Measurements from ENCODE around the gene CDCA8.

CDCA8 gene

DNA sequence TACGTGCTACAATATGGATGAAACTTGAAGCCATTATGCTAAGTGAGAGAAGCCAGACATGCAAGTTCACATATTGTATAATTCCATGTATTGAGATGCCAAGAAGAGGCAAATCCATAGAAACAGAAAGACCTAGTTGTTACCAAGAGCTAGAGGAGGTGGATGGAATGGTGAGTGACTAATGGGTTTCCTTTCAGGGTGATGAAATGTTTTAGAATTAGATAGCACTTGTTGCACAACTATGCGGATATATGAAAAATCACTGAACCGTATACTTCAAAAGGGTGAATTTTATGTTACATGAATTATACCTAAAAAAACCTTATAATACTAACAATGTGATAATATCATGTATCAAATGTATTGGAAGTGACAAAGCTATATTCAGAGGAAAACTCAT, 54.5 kb downstream of the CDCA8 start:
- no peaks in the 10 kb centered on the region for H3K4me1 ChIP-seq
- H3K9me3 ChIP-seq, result no peaks in the 10 kb centered on the region
- DNase-seq (ENCODE audit: low spot score in 2 of 2), result no peak
- peaks cover 16% of the 10 kb centered on the region for H3K27me3 ChIP-seq (ENCODE audit: low read depth)
- in situ Hi-C loops (cut with MboI; ENCODE audit: low sequenced_read_pairs), result no loop called here
- no peak overlapping the region for H3K4me3 ChIP-seq
- no peaks in the 10 kb centered on the region for H3K36me3 ChIP-seq (replicated peaks)

DNA sequence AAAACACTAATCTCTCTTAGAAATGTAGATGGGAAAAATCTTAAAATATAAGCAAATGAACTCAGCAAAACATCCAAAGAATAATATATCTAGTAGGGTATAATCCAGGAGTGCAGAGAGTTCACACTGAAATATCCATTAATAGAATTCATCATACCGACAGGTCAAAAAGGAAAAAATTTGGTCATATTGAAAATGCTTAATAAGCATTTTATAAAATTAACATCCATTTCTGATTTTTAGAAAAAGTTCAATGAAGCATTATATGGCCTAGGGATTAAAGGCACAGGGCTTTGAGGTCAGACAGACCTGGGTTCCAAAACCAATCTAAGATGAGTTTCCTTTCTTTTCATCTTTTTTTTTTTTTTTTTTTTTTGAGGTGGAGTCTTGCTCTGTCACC, 56.2 kb downstream of the CDCA8 start:
- no peaks in the 10 kb centered on the region for H3K4me1 ChIP-seq
- no peaks in the 10 kb centered on the region for H3K36me3 ChIP-seq (replicated peaks)
- H3K27me3 ChIP-seq (ENCODE audit: low read depth), result peaks cover 19% of the 10 kb centered on the region
- no peak overlapping the region for H3K4me3 ChIP-seq
- H3K9me3 ChIP-seq, result no peaks in the 10 kb centered on the region
- in situ Hi-C loops (cut with MboI; ENCODE audit: low sequenced_read_pairs), result no loop called here
- DNase-seq (ENCODE audit: low spot score in 2 of 2), result no peak

DNA sequence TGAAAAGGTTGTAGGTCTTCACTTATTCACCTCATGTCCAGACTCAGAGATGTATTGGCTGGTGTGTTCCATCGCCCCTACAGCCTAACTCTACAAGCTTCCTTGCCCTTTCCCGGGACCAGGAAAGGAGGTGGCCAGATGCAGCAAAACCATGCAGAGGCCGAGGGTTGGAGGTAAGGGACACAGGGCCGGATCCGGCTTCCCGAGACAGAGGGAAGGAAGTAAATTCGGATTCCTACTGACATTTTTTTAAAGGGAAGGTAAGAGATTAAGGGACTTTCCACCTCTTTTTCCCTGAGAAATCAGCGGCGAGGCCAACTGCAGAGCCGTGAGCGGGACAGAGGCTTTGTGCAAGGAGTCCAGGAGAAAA, 59.9 kb downstream of the CDCA8 start:
- in situ Hi-C loops (cut with MboI; ENCODE audit: low sequenced_read_pairs), result no loop called here
- Histone ChIP-seq H3K4me1 (no peaks in the 10 kb centered on the region), H3K4me3 (no peak overlapping the region), H3K27me3 (ENCODE audit: low read depth) (peaks cover 33% of the 10 kb centered on the region), H3K9me3 (no peaks in the 10 kb centered on the region), H3K36me3 (replicated peaks) (no peaks in the 10 kb centered on the region)
- no peak for DNase-seq (ENCODE audit: low spot score in 2 of 2)

- in situ Hi-C loops (cut with MboI; ENCODE audit: low sequenced_read_pairs), result no loop called here
- H3K36me3 ChIP-seq (replicated peaks), result no peaks in the 10 kb centered on the region
- H3K27me3 ChIP-seq (ENCODE audit: low read depth), result peaks cover 33% of the 10 kb centered on the region
Measured at GRCh38 chr1:37752583-37753471, 60.5 kb downstream of the CDCA8 start.

DNA sequence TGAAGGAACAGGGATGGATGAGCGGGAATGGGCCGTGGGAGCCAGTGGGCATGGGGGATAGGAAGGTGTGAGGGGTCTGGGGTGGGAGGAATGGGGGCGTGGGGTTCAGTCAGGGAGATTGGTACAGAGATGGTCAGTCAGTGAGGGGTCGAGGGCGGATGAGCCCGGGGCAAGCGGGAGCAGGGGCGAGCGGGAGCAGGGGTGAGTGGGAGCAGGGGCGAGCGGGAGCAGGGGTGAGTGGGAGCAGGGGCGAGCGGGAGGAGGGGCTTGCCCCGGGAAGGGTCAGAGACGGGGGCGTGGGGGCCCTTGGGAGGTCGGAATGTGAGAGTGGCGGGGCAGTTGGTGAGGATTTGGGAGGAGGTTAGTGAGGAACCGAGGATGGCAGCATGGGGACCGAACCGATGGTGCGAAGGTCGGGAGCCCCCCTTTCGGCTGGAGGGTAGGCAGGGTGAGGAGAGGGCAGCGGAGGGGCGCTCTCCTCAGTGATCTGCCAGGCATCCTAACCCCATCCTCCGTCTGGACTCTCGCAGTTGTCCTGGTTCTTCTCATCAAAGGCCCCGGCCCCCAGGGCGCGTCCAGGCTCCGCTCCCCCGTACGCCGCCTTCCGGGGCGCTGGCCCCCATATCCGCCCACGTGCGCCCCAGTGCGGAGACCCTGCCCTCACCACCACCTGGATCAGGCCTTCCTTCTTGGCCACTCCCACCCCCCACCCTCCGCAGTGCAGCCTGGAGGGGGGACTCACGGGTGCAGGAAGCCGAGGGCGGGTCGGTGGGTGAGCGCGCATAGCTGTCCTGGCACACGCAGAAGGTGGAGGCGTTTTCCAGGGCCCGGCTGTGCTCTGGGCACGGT, 61.4 kb downstream of the CDCA8 start:
- DNase-seq (ENCODE audit: low spot score in 2 of 2), result no peak
- no peaks in the 10 kb centered on the region for H3K36me3 ChIP-seq (replicated peaks)
- no peaks in the 10 kb centered on the region for H3K9me3 ChIP-seq
- H3K27me3 ChIP-seq (ENCODE audit: low read depth), result peaks cover 33% of the 10 kb centered on the region
- no peaks in the 10 kb centered on the region for H3K4me1 ChIP-seq
- in situ Hi-C loops (cut with MboI; ENCODE audit: low sequenced_read_pairs), result no loop called here
- H3K4me3 ChIP-seq, result no peak overlapping the region

More at GRCh38 chr1:37752583-37753471, 60.5 kb downstream of the CDCA8 start:
- DNase-seq (ENCODE audit: low spot score in 2 of 2), result peak in 1 of 2 experiments; percentile 50
- Histone ChIP-seq H3K9me3 (no peaks in the 10 kb centered on the region), H3K4me3 (no peak overlapping the region), H3K4me1 (no peaks in the 10 kb centered on the region)

- H3K4me1 ChIP-seq, result no peaks in the 10 kb centered on the region
- no peaks in the 10 kb centered on the region for H3K9me3 ChIP-seq
- H3K27me3 ChIP-seq (ENCODE audit: low read depth), result peaks cover 26% of the 10 kb centered on the region
- no peaks in the 10 kb centered on the region for H3K36me3 ChIP-seq (replicated peaks)
- in situ Hi-C loops (cut with MboI; ENCODE audit: low sequenced_read_pairs), result no loop called here
- H3K4me3 ChIP-seq, result no peak overlapping the region
- no peak for DNase-seq (ENCODE audit: low spot score in 2 of 2)
Measured at GRCh38 chr1:37755290-37755689, 63.0 kb downstream of the CDCA8 start.

GRCh38 chr1:37755951-37756560, 63.7 kb downstream of the CDCA8 start:
- Histone ChIP-seq H3K27me3 (ENCODE audit: low read depth) (peaks cover 24% of the 10 kb centered on the region), H3K4me3 (no peak overlapping the region), H3K36me3 (replicated peaks) (no peaks in the 10 kb centered on the region), H3K9me3 (no peaks in the 10 kb centered on the region), H3K4me1 (no peaks in the 10 kb centered on the region)
- in situ Hi-C loops (cut with MboI; ENCODE audit: low sequenced_read_pairs), result no loop called here
- no peak for DNase-seq (ENCODE audit: low spot score in 2 of 2)

Data from HAP-1 (cell line).